ENCODE measurements around the gene LRMDA.
A peak's percentile ranks its signal among the peaks of the same experiment; 100 is the strongest.

Gene LRMDA

DNA sequence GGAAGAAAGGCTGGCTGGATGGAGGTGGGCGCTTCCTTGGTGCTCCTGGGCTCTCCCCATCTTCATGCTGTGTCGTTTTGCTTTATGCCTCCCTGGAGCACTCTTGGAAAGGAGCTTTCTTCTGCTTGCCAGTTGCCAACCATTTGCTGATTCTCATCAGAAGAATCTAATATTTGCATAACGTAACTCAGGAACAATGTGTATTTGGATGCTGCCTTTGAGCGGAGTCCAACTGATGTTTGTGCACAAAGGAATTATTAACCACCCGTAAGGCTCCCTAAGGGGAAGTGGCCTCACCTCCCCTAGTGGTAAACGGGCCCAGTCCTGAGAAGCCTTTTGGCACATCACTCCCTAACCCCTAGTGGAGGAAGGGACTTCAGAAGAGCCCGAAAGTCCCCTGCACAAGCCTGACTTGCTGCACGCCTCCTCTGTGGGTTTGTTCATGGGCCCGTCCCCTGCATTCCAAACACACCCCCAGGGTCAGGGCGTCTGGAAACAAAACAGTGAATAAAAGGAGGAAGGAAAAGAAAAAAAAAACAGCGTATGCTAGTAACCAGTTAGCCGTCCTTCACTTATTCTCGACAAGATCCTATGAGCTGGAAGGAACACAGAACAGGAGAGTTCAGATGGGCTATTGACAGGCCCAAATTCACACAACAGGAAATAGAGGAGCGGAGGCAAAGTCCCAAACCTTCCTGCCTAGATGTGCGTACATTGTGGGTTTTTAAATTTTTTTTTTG is 602.2 kb downstream of the LRMDA start:
- no peak overlapping the region for H3K4me3 ChIP-seq (ENCODE audit: low read depth, low read length)
- TF ChIP-seq, protein P1, sequence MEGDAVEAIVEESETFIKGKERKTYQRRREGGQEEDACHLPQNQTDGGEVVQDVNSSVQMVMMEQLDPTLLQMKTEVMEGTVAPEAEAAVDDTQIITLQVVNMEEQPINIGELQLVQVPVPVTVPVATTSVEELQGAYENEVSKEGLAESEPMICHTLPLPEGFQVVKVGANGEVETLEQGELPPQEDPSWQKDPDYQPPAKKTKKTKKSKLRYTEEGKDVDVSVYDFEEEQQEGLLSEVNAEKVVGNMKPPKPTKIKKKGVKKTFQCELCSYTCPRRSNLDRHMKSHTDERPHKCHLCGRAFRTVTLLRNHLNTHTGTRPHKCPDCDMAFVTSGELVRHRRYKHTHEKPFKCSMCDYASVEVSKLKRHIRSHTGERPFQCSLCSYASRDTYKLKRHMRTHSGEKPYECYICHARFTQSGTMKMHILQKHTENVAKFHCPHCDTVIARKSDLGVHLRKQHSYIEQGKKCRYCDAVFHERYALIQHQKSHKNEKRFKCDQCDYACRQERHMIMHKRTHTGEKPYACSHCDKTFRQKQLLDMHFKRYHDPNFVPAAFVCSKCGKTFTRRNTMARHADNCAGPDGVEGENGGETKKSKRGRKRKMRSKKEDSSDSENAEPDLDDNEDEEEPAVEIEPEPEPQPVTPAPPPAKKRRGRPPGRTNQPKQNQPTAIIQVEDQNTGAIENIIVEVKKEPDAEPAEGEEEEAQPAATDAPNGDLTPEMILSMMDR (conservative IDR thresholded peaks at IDR 0.05; ENCODE audit: low read depth, low read length) = peak; percentile 31
- peak; percentile 56 for DNase-seq (ENCODE audit: low read depth)

DNA sequence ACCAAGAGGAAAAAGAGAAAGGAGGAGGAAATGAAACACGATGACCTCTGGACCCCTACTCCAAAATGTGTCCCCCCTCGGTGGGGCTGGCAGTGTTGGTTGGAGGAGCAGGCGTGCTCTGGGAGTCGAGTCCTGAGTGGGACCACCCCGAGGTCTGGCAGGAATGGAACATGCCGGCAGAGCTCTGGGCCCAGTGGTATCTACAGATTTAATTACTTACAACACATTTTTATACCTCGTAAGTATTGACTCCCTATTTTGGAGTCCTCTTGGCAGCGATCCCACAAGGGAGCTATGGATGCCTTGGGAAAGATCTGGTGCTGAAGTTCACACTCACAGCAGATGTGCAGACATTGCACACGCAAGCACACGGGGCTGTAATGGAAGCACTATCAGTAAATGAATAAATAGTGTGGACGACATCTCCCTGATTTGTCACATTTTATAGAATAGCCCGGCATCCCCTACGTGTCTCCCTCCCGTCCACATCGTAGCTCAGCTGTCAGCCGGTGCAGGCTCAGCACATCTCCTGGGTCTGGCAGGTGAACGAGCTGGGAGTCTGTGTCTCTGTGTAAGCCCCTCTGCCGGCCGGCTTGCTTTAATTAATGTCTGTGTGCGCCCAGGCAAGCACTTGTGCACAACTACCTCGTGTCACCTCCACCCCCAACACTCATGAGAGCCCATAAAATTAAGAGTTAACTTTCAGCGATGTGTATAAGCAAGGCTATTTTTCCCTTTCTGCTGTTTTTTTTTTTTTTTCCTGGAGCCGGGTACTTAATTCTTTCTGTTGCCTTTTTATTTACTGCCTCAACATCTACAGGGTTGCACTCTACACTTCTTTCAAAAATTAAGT is 603.2 kb downstream of the LRMDA start:
- TF ChIP-seq, protein P1 (conservative IDR thresholded peaks at IDR 0.05; ENCODE audit: low read depth, low read length) = no peak
- DNase-seq (ENCODE audit: low read depth) = no peak
- no peak overlapping the region for H3K4me3 ChIP-seq (ENCODE audit: low read depth, low read length)

DNA sequence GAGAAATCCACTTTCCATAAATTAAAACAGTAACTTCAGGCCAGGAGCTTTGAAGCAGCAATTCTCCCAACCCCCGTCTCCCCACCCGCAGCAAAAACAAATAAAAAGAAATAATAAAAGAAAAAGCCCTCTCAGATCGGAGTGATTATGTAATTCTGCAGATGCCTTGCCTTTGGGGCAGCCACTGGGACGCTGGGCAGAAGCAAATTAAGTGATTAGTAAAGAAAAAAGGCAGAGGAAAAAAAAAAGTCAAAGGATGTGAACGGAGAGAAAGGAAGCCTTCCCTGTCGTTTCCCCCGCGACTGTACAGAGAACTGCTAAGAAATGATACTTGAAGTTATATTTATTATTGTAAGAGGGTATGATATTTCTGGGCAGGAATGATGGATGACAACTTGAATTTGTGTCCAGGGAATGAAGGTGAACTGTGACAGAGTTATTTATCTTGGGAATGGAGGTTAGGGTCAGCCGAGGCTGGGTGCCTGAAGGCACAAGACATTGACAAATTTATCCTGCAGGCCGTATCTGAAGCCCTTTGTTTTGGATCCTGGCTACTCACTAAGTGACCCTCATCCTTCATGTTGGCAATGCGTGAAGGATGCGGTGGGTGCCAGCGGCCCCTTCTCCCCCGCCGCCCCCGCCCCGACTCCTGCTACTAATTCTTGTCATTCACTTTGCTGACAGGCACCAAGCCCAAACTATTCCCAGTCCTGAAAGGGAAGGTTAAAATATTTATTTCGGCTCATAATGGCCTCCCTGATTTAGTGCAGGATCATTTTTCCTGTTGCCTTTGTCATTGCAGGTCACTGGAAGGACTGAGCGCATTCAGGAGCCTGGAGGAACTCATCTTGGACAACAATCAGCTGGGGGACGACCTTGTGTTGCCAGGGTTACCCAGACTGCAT is 604.0 kb downstream of the LRMDA start:
- no peak for DNase-seq (ENCODE audit: low read depth)
- no peak overlapping the region for H3K4me3 ChIP-seq (ENCODE audit: low read depth, low read length)
- TF ChIP-seq, protein P1 (conservative IDR thresholded peaks at IDR 0.05; ENCODE audit: low read depth, low read length) = no peak

DNA sequence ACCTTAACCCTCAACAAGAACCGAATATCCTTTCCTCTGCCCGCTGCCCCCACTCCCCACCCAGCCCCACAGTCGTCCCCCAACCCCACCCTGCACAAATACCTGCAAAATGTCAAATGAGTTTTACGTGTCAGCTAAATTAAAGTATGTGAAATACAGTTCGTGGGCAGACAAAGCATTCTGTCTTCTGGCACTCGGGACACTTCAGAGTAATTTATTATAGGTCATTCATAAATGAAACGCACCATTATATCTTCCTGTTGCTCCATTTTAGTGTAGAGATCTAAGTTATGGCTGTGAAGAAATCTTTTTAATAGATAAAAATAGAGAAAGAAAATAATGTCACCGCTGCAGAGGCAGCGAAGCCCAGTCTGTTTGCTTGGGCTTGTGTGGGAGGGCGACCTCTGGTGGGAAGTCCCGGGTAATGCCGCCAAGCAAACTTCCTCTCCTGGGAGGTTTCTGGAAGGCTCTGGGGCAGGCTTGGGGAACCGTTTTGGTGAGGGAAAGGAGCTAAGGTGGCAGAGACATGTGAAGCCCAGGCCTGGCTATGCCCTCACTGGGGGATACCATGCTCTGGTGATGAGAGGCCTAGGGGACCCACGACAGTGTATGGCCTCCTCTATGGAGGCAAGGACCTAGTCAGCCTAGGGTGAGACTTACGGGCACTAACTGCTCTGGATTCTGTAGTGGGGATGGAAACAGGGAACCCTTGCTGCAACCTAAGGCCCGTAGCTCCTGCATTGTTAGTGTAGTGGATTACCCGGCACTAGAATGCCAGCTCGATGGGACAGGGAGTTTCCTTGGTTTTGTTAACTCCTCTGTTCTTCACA is 604.9 kb downstream of the LRMDA start:
- TF ChIP-seq, protein P1 (conservative IDR thresholded peaks at IDR 0.05; ENCODE audit: low read depth, low read length) = peak; percentile 99
- DNase-seq (ENCODE audit: low read depth) = peak; percentile 81
- H3K4me3 ChIP-seq (ENCODE audit: low read depth, low read length) = no peak overlapping the region

DNA sequence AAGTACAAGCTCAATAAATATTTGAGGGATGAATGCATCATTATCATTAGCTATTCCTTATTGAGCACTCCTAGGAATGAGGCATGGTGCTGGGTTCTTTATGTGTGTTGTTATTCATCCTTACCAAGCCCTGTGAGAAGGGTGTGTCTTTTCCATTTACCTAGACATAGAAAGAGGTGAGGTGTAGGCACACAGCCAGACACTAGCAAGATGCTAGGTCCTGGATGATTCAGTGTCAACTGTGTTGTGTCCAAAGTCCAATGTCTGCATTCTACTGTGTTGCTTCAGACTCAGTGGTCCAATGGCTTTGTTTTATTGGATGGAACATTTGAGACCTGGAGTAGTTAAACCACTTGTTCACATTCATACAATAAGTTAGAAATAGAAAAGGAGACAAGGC is 605.5 kb downstream of the LRMDA start:
- TF ChIP-seq, protein P1 (conservative IDR thresholded peaks at IDR 0.05; ENCODE audit: low read depth, low read length) = no peak
- no peak for DNase-seq (ENCODE audit: low read depth)
- no peak overlapping the region for H3K4me3 ChIP-seq (ENCODE audit: low read depth, low read length)
